Central memory CD8-positive, alpha-beta T cell (primary cell): ENCODE results near the gene TMBIM4.

Experiments
- ATAC-seq: fragments of 150-1000 bp; cut with Tn5 transposase; replicated peaks from 2 replicates; pipeline ENCODE4 v1.10.0; 2022; ENCODE audit warnings: mild to moderate bottlenecking, moderate FRiP score, moderate number of reproducible peaks; ENCODE audit not compliant: poor library complexity, severe bottlenecking; ENCODE audit errors: extremely low read depth
- DNase-seq, 2 donors: peaks; one replicate each; pipeline ENCODE4 v3.0.0; 2021; ENCODE audit warnings: low spot score in 2 of 2
- H3K27ac Mint-ChIP-seq: one replicate; pipeline ENCODE4 v1.8.0; 2022; ENCODE audit warnings: low read depth, mild to moderate bottlenecking, moderate library complexity, mixed read lengths
- H3K27me3 Mint-ChIP-seq: one replicate; pipeline ENCODE4 v1.8.0; 2022; ENCODE audit warnings: mixed read lengths
- H3K36me3 Mint-ChIP-seq: one replicate; pipeline ENCODE4 v1.8.0; 2022; ENCODE audit warnings: mild to moderate bottlenecking, moderate library complexity, mixed read lengths; ENCODE audit not compliant: insufficient read depth
- H3K4me1 Mint-ChIP-seq: one replicate; pipeline ENCODE4 v1.8.0; 2022; ENCODE audit warnings: mixed read lengths
- H3K4me3 Mint-ChIP-seq: one replicate; pipeline ENCODE4 v1.8.0; 2022; ENCODE audit warnings: mild to moderate bottlenecking, moderate library complexity, mixed read lengths
- H3K9me3 Mint-ChIP-seq: one replicate; pipeline ENCODE4 v1.8.0; 2022; ENCODE audit warnings: mixed read lengths

Gene TMBIM4

GRCh38 chr12:66149702-66150398, 19.9 kb downstream of the TMBIM4 start:
- ATAC-seq: no peak

GRCh38 chr12:66144791-66145754, 24.7 kb downstream of the TMBIM4 start:
- H3K4me3 Mint-ChIP-seq: no peak overlapping the region
- H3K27me3 Mint-ChIP-seq: no peaks in the 10 kb centered on the region
- ATAC-seq (no peak), DNase-seq (no peak)
- H3K4me1 Mint-ChIP-seq: peaks cover 20% of the 10 kb centered on the region
- H3K9me3 Mint-ChIP-seq: peaks cover 9% of the 10 kb centered on the region
- H3K27ac Mint-ChIP-seq: no peak overlapping the region
- H3K36me3 Mint-ChIP-seq: peaks cover 53% of the 10 kb centered on the region

More at GRCh38 chr12:66149702-66150398, 19.9 kb downstream of the TMBIM4 start:
- no peak for DNase-seq
- H3K27ac Mint-ChIP-seq: no peak overlapping the region
- peaks cover 38% of the 10 kb centered on the region for H3K36me3 Mint-ChIP-seq
- H3K4me3 Mint-ChIP-seq: no peak overlapping the region
- no peaks in the 10 kb centered on the region for H3K27me3 Mint-ChIP-seq
- peaks cover 23% of the 10 kb centered on the region for H3K4me1 Mint-ChIP-seq
- H3K9me3 Mint-ChIP-seq: no peaks in the 10 kb centered on the region

GRCh38 chr12:66143868-66144267, 25.9 kb downstream of the TMBIM4 start:
- ATAC-seq (no peak), DNase-seq (no peak)
- Mint-ChIP-seq H3K36me3 (peaks cover 48% of the 10 kb centered on the region), H3K4me1 (peaks cover 25% of the 10 kb centered on the region), H3K27me3 (no peaks in the 10 kb centered on the region), H3K27ac (peak overlapping the region; percentile 29), H3K9me3 (peaks cover 11% of the 10 kb centered on the region), H3K4me3 (no peak overlapping the region)

- Mint-ChIP-seq H3K27ac (no peak overlapping the region), H3K4me3 (no peak overlapping the region), H3K36me3 (peaks cover 42% of the 10 kb centered on the region), H3K27me3 (no peaks in the 10 kb centered on the region), H3K9me3 (peaks cover 11% of the 10 kb centered on the region), H3K4me1 (peaks cover 18% of the 10 kb centered on the region)
- ATAC-seq (no peak), DNase-seq (no peak)
These were observed 27.0 kb downstream of the TMBIM4 start for GRCh38 chr12:66142826-66143225.

GRCh38 chr12:66141299-66141698, 28.5 kb downstream of the TMBIM4 start:
- H3K4me1 Mint-ChIP-seq: peaks cover 18% of the 10 kb centered on the region
- no peak overlapping the region for H3K4me3 Mint-ChIP-seq
- no peaks in the 10 kb centered on the region for H3K27me3 Mint-ChIP-seq
- peaks cover 11% of the 10 kb centered on the region for H3K9me3 Mint-ChIP-seq
- DNase-seq (no peak), ATAC-seq (no peak)
- no peak overlapping the region for H3K27ac Mint-ChIP-seq
- H3K36me3 Mint-ChIP-seq: peaks cover 45% of the 10 kb centered on the region

- Mint-ChIP-seq H3K27ac (no peak overlapping the region), H3K4me1 (peaks cover 12% of the 10 kb centered on the region), H3K27me3 (no peaks in the 10 kb centered on the region), H3K9me3 (peaks cover 11% of the 10 kb centered on the region), H3K4me3 (no peak overlapping the region), H3K36me3 (peaks cover 44% of the 10 kb centered on the region)
- ATAC-seq: no peak
- DNase-seq: no peak
These were observed 29.1 kb downstream of the TMBIM4 start for GRCh38 chr12:66140731-66141130.

GRCh38 chr12:66139328-66139727, 30.5 kb downstream of the TMBIM4 start:
- H3K4me1 Mint-ChIP-seq: peaks cover 6% of the 10 kb centered on the region
- H3K9me3 Mint-ChIP-seq: peaks cover 11% of the 10 kb centered on the region
- peaks cover 38% of the 10 kb centered on the region for H3K36me3 Mint-ChIP-seq
- no peak overlapping the region for H3K27ac Mint-ChIP-seq
- H3K4me3 Mint-ChIP-seq: no peak overlapping the region
- ATAC-seq (no peak), DNase-seq (no peak)
- no peaks in the 10 kb centered on the region for H3K27me3 Mint-ChIP-seq

GRCh38 chr12:66137937-66138336, 31.9 kb downstream of the TMBIM4 start:
- no peaks in the 10 kb centered on the region for H3K27me3 Mint-ChIP-seq
- ATAC-seq (no peak), DNase-seq (no peak)
- peaks cover 6% of the 10 kb centered on the region for H3K4me1 Mint-ChIP-seq
- peaks cover 30% of the 10 kb centered on the region for H3K36me3 Mint-ChIP-seq
- H3K27ac Mint-ChIP-seq: no peak overlapping the region
- H3K4me3 Mint-ChIP-seq: no peak overlapping the region
- peaks cover 11% of the 10 kb centered on the region for H3K9me3 Mint-ChIP-seq

- H3K4me1 Mint-ChIP-seq: peaks cover 31% of the 10 kb centered on the region
- H3K9me3 Mint-ChIP-seq: no peaks in the 10 kb centered on the region
- H3K36me3 Mint-ChIP-seq: peaks cover 20% of the 10 kb centered on the region
These were observed 37.4 kb downstream of the TMBIM4 start for GRCh38 chr12:66132408-66132807.

GRCh38 chr12:66131067-66131688, 38.6 kb downstream of the TMBIM4 start:
- Mint-ChIP-seq H3K36me3 (peaks cover 27% of the 10 kb centered on the region), H3K4me3 (peak overlapping the region; percentile 81), H3K27me3 (no peaks in the 10 kb centered on the region), H3K27ac (peak overlapping the region; percentile 79), H3K9me3 (no peaks in the 10 kb centered on the region), H3K4me1 (peaks cover 36% of the 10 kb centered on the region)
- peak; percentile 11 for ATAC-seq
- DNase-seq: no peak

More at GRCh38 chr12:66132408-66132807, 37.4 kb downstream of the TMBIM4 start:
- Mint-ChIP-seq H3K27ac (no peak overlapping the region), H3K4me3 (no peak overlapping the region), H3K27me3 (no peaks in the 10 kb centered on the region)
- ATAC-seq (no peak), DNase-seq (no peak)

- Mint-ChIP-seq H3K9me3 (no peaks in the 10 kb centered on the region), H3K27me3 (no peaks in the 10 kb centered on the region), H3K36me3 (peaks cover 32% of the 10 kb centered on the region), H3K4me3 (peak within 1 kb of the TSS; percentile 81), H3K27ac (peak within 1 kb of the TSS; percentile 79), H3K4me1 (peaks cover 42% of the 10 kb centered on the region)
- DNase-seq (peak; percentile 76 to 80), ATAC-seq (peak; percentile 92)
These were observed 39.3 kb downstream of the TMBIM4 start, which contains the start of gene LLPH for GRCh38 chr12:66130267-66131066. Gene LLPH (minus strand): TSS chr12:66130750. CDS start chr12:66129106, 1,644 bp downstream.

- Mint-ChIP-seq H3K4me3 (peak overlapping the region; percentile 81), H3K27me3 (no peaks in the 10 kb centered on the region), H3K36me3 (peaks cover 37% of the 10 kb centered on the region), H3K4me1 (peaks cover 47% of the 10 kb centered on the region), H3K27ac (peak overlapping the region; percentile 79), H3K9me3 (no peaks in the 10 kb centered on the region)
- ATAC-seq (peak; percentile 16), DNase-seq (no peak)
These were observed 39.9 kb downstream of the TMBIM4 start for GRCh38 chr12:66129934-66130266.
